ENCODE results near the gene RIC3.

The RIC3 gene

DNA sequence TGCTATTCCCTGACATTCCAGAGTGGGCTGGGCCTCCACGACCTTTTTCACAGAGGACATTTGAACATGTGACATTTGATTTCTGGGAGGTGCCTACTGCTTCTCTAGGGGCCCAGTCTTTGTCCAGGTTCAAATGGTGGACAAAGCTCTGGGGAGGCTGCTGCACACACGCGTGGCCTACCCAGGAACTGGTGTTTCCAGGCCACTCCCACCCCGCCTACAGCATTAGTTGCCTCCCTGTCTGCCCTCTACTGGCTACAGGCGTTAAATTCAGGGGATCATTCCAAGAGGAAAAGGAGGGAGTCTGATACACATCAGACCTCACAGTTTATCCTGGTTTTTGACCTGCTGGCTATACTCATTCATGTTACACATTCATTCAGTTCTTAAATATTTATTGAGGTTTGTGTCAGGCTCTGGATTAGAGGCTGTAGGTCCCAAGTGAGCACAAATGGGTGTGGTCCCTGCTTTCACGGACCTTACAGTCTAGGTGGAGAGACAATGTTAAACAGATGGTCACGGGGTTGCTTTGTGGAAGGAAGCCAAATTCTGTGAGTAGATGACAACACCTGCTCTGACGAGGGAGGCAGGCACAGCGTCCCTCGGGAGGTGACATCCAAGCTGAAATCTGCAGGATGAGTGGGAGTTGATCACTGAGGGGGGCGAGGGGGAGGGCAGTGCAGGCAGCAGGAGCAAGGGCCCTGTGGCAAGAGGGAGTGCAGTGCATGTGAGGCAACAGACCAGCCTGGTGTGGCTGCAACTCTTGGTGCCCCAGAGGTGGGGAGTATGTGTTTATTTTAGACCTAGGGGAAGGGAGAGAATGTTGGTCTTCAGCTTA is 76.0 kb downstream of the RIC3 start:
- in situ Hi-C loops (cut with HindIII; ENCODE audit: low sequenced_read_pairs): no loop called here

DNA sequence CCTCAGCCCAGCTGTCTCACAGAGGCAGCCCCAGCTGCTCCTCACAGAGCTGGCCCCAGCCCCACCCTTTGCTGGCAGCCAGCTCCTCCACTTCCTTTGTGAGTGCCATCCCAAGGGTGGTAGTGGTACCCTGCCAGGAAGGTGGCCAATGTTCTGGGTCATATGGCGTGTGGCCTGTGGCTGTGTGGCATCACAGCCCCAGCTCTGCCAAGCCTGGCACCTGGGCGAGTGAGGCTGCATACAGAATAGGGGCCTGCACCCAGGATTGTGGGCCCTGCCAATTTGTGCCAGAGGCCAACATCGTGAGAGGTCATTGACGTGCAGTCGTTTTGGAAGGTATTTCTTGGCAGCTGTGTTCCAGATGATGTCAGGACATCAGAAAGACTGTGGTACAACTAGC is 77.1 kb downstream of the RIC3 start:
- in situ Hi-C loops (cut with HindIII; ENCODE audit: low sequenced_read_pairs): no loop called here

DNA sequence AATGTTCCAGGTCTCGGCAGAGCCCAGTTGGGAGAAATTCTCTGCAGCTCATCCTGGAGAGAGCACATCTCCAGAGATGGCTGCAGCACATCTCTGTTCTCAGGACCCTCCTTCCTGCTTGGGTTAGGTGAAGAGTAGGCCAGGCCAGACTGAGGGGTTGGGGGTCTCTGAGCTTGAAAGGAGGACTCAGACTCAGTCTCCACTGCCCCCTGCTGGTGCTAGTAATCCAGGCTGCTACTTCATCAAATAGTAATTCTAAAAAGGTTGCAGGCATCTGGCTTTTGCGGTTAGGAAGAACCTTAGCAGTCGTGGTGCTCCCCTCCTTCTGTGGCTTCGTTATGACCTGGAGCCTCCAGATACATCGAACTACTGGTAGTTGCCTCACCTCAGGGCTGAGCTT is 78.1 kb downstream of the RIC3 start:
- in situ Hi-C loops (cut with HindIII; ENCODE audit: low sequenced_read_pairs): no loop called here

DNA sequence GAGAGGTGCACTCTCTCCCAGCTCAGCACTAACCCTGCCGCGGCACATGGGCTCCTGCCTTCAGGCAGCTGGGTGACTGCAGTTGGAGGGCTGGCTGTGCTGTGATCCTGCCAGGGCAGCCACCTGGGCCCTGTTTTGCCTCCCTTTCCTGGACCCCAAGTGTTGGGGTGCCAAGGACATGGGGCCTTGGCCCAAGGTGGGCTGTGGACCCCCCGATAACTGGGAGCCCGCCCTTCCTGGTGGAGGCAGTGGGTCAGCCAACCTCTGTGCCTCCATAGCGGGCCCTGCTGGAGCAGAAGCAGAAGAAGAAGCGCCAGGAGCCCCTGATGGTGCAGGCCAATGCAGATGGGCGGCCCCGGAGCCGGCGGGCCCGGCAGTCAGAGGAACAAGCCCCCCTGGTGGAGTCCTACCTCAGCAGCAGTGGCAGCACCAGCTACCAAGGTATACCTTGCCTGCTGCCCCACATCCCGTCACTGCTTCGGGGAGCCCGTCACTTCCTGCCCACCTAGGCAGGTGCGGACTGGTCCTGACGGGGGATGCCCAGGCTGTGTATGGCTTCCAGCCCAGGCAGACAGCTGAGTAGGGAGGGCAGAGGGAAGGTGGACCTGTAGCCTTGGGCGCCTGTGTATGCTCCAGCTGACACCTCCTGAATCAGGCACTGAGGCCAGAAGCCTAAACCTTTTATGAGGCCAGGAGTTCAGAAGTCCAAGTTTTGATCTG is 78.9 kb downstream of the RIC3 start:
- in situ Hi-C loops (cut with HindIII; ENCODE audit: low sequenced_read_pairs): no loop called here

DNA sequence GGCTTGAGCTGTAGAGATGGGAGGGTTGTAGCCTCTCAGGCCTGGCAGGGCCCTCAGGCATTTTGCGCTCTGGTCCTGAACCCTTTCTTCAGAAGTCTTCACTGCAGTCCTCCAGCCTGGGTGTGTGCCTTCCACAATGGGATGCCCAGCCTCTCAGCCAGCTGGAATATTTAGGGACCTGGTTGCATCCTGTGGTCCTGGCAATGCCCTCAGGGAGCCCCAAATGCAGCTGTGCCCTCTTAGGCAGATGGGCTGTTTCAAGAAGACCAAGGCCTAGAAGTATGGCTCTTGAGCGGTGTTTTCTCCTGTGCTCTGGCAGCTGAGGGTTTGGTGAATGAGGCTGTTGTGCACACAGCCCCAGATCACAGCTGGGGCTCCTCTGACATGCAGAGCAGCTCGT is 81.1 kb downstream of the RIC3 start:
- in situ Hi-C loops (cut with HindIII; ENCODE audit: low sequenced_read_pairs): no loop called here

DNA sequence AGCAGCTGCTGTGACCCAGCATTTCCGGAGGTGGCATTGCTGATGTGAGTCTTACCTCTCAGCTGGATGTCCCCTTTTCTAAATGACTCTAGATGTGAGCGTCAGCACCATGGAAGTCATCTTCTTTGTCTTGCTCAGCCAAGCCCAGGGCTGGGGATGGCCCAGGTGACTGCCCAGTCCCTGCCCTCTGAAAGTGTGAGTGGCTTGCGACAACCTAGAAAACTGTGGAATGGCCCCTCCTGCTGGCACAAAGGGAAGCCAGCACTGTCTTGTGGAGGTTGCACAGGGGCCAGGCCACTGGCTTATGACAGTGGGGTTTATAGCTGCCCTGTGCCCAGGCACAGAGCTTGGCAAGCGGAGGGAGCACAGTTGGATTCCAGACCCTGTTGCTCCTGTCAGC is 81.6 kb downstream of the RIC3 start:
- in situ Hi-C loops (cut with HindIII; ENCODE audit: low sequenced_read_pairs): no loop called here

DNA sequence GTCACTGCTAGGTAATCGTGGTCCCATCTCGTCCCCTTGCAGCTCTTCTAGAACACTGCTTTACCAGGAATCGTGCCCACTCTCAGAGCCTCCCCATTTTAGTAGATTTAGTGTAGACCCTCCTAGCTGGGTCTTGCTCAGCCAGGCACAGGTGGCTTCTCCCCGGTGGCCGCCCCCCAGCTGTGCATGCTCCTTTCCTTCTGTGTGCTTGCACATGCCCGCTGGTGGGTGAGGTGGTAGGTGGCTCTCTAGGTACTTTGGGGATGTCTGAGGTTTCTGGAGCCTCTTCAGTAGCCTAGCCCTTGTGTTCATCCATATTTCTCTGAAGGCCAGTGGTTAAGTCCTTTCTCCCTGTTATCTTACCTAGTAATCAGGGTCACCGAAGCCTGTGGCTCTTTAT is 82.3 kb downstream of the RIC3 start:
- in situ Hi-C loops (cut with HindIII; ENCODE audit: low sequenced_read_pairs): no loop called here

DNA sequence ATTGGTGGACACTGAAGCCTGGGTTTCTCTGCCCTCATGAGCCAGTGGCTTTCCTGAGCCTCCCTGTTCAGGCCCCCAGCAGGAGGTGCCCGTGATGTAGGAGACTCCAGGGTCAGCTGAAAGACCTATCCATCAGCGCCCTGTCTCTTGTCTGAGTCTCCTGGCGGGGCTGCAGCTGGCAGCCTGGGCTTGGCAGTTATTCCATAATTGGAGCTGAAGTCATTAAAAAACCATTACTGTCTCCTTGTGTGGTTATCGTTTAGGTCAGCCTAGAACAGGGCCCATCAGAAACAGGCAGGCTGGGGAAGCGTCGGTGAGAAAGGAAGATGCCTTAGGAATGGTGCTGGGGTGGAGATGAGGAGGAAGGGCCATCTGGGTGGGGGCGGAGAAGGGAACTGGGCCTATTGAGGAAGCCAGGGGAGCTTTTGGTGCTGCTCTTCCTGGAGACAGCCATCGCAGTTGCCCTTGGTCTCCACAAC is 82.8 kb downstream of the RIC3 start:
- in situ Hi-C loops (cut with HindIII; ENCODE audit: low sequenced_read_pairs): no loop called here

DNA sequence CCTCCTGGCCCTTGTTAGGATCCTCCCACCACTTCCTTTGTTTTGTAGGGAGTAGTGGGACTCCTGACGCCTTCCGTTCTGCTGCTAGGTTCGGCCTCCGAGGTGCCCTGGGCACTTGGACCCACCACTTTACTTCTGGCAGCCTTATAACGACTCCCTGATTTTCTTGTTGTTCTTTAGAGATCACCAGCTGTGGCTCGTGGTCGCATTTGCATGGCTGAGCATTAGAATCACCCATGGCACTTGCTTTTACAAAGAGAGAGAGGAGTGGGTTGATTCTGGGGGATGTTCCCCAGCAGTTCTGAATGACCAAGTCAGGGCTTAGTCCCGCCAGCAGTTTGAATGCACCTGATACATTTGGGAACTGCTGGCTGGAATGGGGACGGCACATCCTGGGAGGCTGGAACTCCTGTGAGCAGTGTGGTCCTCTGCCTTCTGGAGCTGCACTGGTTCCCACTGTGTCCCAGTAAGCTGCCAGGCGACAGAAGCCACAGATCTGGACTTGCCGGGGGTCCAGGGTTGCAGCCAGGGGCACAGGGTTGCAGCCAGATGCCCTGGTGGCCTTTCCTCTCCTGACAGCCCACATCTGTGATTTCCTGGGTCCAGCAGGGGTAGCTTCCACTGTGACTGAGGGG is 83.7 kb downstream of the RIC3 start:
- in situ Hi-C loops (cut with HindIII; ENCODE audit: low sequenced_read_pairs): no loop called here

DNA sequence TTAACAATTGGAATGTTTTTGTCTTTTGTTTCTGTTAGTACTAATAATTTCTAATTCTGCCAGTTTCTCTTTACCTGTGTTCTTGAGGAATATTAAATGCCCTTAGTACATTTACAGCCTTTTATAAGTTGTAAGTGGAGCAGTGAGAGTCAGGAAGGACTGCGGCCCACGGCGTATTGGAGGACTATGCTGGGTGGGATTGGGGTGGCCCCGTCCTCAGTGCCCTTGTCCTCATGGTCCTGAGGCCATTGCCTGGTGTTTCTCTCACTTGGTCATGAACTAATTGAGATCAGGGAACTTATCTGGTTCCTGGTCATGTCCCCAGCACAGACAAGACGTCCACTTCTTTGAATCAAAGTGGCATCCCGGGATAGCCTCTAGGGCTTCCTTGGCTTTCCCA is 84.5 kb downstream of the RIC3 start:
- in situ Hi-C loops (cut with HindIII; ENCODE audit: low sequenced_read_pairs): no loop called here

DNA sequence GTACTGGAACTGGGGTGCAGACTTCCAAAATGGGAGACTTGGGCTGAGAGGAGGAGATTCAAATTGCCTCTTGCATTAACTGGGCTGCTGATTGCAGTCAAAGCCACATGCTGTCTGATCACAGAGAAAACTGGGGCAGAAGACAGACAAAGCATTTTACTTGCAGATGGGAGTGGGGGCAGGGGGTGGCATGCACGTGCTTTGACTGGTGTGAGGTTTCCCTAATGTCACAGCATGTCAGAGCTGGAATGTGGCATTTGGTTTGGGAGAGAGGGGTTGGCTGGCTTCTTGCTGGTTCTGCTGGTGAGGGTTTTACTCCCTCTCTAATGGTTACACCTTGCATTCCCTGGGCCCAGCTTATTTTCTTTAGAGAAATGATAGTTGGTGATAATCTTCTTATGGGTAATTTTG is 84.9 kb downstream of the RIC3 start:
- in situ Hi-C loops (cut with HindIII; ENCODE audit: low sequenced_read_pairs): no loop called here

DNA sequence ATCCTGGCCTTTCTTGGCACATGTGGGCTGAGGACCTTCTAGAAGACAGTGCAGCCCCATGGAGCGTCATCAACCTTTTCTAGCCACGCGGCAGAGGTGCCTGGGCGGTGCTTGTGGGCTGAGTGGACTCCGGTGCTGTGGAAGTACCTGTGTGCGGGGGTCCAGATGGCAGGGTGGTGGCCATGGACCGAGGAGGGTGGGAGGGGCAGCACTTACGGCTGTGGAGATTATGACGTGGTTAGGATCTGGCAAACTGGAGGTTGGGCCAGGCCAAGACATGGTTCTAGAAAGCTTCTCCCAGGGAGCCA is 85.8 kb downstream of the RIC3 start:
- in situ Hi-C loops (cut with HindIII; ENCODE audit: low sequenced_read_pairs): no loop called here

DNA sequence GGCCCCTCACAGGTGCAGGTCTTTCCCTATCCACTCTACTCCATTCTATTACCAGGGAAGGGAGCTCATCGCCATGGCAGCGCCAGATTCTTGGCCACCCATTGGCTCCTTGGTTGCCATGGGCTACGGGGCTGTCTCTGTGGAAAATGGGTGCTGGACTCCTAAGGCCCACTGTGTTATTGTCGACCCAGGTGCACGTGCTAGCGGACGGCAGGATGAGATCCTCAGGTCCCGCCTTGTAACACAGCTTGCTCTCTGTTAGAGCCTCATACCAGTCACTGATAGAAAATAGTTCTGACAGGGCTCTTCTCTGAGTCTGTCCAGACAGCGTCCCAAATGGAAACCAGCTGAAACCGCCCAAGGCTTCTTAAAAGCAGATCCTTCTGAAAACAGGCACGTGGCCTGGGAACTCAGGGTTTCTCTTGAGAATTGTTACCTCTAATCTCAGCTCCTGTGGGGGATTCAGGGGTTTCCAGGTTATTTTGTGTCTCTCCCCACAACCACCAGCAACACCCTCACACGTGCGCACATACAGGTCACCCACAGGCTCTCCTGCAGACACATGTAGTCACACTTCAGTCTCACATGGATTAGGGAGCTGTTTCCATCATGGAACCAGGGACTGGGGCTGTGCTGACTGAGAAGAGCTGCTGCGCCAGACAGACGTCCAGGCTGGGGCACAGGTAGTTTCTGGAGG is 86.3 kb downstream of the RIC3 start:
- in situ Hi-C loops (cut with HindIII; ENCODE audit: low sequenced_read_pairs): no loop called here

DNA sequence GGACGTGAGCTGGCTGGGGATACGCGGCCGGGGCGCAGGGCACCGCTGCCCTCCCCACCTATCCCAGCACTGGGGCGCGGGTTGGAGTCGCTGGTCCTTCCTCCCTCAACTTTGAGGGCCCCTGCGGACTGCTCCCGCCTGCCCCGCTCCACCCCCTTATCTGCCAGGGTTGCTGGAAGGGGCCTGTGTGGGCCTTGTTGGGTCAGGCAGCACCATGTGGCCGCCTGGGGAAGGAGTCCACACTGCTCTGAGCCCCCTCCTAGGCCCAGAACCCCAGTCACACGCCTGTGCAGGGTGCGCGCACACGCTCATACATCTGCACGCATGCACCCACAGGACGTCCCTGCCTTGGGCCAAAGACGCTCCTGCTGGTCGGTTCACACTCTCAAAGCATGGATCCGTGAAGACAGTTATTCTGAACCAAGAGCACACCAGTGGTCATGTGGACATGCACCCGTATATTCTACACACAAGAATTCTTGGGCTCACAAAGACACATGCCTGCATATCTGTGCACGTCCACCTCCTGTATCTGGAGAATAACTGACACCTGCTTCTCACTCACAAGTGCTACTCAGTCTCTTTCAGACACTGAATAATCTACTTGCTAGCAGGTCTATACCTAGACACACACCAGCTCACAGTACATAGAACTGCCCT is 87.1 kb downstream of the RIC3 start:
- in situ Hi-C loops (cut with HindIII; ENCODE audit: low sequenced_read_pairs): no loop called here

DNA sequence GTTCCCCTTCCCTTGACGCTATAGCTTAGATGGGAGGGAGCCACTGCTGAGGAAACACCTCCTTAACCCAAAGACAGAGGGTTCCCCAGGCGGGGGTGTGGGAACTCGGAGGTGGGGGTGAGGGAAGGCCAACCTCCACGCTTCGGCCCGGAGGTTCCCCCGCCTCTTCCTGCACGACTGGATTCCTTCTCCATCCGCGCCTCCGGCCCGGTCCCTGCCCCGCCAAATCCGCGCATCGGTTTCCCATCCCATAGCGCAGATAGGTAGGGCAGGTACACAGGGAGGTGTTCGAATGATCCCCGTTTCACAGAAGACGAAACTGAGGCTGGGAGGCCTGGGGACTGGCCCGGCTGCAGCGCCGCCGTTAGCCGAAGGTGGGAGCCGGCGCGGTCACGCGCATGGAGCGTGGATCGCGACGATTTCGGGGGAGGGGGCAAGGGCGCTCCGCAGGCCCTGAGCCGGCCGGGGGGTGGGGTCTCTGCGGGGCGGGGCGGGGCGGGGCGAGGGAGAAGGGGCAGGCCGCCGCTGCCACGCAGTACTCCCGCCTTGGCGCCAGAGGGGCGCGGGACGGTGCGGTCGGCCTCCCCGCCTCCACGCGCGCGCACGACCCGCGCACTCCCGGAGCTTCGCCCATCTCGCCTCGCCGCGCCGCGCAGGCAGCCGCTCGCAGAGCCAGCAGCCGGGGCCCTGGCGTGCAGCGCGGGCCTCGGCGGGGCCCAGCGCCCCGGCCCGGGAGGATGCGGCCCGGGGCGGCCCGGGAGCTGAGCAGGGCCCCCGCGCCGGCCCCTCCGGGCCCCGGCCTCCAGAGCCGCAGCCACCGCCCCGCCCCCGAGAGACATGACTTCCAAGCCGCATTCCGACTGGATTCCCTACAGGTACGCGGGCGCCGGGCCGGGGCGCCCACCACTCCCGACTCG is 87.9 kb downstream of the RIC3 start, which contains the start of gene TUB:
Gene TUB, plus strand, starts transcription at position 538 of the 917 bp plus-strand sequence. Its CDS starts 300 bp downstream, at position 838.
- in situ Hi-C loops (cut with HindIII; ENCODE audit: low sequenced_read_pairs): no loop called here

DNA sequence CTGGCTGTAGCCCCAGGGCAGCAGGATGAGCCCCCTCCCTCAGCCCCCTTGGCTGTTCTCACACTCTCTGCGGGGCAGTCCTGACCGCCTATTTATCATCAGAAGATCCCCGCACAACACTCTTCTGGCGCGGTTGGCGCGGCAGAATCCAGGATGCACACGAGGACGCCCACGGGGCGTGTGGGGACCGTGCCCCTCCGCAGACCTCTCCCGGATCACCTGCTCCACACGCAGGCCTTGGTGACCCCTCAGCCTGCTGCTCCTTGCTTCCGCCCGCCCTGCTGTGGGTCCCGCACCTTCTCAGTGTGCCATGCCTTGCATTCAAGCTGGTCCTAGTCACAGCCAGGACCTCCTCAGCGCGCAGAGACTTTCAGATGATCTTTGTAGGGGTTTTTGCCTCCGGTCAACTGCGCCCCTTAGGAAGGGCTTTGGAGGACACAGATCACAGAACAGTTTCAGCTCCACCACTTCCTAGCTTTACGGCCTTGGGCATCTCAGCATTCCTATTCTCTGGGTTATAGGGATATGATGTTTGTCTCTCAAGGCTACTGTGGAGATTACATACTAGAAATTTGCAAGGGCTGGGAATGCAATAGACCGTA is 88.7 kb downstream of the RIC3 start:
- in situ Hi-C loops (cut with HindIII; ENCODE audit: low sequenced_read_pairs): no loop called here

DNA sequence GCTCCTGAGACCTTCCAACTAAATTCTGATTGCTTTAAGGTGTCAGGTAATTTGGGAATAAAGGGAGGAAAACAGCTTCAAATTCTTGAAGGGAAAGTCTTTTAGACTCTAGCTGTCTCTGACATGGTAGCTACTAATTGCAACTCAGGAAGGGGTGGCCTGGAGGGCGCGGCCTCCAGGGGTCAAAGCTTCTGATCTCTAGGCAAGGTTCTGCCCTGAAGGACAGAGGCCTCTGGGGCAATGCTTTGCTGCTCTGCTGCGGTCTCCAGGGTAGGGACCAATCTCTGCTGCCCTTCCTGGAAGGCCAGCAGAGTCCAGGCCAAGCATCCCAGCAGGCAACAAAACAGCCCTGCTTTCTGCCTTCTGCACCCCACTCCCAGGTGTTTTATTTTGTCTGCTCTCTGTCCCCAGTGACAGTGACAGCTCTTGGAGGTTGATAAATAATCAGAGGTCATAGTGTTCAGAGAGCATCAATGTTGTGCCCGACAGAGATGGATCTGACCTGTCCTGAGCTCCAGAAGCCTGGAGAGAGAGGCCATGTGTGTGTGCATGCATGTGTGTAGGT is 89.6 kb downstream of the RIC3 start:
- in situ Hi-C loops (cut with HindIII; ENCODE audit: low sequenced_read_pairs): no loop called here

DNA sequence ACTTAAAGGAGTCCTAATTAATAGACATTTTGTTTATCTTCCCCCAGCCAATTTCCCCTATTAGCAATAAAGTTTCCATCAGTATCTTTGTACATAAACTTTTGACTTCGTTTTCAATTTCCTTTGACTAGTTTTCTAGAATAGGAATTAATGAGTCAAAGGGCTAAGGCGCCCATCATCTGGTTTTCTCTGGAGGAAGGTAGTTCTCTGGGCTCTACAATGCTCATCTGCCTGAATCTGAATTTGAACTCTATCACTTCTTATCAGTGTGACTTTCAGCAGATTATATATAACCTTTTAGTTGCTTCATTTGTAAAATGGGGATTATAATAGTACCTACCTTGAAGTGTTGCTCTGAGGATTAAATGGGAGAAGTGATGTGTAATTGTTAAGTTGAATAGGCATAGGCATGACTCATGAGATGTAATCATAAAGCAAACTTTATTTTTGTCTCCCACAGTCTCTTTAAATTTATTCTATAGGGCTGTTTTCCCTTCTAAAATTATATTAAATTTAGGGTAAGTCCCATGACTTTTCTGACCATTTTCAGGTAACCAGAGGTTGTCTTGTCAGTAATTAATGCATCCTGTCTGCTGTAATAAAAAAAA is 93.6 kb downstream of the RIC3 start:
- in situ Hi-C loops (cut with HindIII; ENCODE audit: low sequenced_read_pairs): no loop called here

Data from DLD1 (cell line).